Measurements from ENCODE around the gene ING5.

Gene ING5

DNA sequence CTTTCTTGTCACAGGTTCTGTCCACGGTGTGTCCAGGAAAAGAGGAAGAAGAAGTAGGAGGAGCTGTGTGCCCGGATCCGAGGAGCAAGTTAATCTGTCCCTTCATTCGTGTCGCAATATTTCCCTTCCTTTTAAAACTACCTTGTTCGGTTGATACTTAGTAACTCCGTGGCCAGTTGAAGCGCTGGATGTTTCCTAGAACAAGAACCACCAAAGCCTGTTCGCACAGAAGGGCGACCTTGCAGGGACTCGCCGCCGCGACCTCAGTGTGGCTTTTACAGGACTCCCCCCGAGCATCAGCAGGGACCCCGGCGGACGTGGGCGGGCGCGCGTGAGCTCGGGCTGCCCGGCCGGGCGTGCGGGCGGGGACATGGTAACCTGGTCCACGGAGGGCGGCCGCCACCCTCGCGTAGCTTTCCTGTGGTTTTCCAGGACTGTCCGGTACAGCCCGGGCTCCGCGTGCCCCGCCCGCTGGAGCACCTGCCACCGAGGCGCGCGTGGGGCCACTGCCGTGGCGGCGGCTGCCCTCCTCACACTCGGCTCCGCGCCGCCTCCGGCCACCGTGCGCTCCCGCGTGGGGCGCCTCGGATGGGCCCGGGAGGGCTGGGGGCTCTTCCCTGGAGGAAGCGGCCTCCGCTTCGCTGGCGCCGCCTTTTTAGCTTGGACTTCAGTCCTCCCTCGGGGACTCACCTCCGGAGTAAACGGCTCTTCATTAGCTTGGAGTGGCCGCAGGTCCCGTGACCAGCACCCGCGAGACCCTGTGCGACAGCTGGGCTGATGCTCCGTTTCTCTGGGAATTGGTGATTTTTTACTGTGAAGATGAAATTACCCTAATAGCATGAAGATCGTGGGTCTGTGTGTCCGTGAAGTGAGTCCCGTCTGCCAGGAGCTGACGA lies 23.4 kb downstream of the ING5 start:
- H3K27ac ChIP-seq: no peak overlapping the region
- TF ChIP-seq ZFX (IDR thresholded peaks at IDR 0.05; ENCODE audit: borderline replicate concordance): no peak
- TF ChIP-seq, protein P1, sequence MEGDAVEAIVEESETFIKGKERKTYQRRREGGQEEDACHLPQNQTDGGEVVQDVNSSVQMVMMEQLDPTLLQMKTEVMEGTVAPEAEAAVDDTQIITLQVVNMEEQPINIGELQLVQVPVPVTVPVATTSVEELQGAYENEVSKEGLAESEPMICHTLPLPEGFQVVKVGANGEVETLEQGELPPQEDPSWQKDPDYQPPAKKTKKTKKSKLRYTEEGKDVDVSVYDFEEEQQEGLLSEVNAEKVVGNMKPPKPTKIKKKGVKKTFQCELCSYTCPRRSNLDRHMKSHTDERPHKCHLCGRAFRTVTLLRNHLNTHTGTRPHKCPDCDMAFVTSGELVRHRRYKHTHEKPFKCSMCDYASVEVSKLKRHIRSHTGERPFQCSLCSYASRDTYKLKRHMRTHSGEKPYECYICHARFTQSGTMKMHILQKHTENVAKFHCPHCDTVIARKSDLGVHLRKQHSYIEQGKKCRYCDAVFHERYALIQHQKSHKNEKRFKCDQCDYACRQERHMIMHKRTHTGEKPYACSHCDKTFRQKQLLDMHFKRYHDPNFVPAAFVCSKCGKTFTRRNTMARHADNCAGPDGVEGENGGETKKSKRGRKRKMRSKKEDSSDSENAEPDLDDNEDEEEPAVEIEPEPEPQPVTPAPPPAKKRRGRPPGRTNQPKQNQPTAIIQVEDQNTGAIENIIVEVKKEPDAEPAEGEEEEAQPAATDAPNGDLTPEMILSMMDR (IDR thresholded peaks at IDR 0.05): no peak

DNA sequence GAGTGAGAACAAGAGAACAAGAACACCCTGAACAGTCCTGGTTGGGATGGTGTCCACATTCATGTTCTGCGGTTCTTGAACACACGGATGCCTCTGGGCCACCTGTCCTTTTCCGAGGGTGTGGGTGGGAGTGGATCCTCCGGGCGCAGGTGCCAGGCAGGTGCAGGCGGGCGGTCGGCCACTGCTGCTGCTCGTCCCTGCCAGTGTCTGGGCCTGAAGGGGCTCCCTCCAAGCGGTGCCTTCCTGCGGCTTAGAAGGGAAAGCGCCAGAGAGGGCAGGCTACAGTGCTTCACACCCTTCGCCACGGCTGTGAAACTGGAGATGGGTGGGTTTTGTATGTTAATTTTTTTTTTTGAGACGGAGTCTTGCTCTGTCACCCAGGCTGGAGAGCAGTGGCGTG lies 24.6 kb downstream of the ING5 start:
- no peak overlapping the region for H3K27ac ChIP-seq
- TF ChIP-seq, protein P1 (IDR thresholded peaks at IDR 0.05): no peak
- no peak for TF ChIP-seq ZFX (IDR thresholded peaks at IDR 0.05; ENCODE audit: borderline replicate concordance)

DNA sequence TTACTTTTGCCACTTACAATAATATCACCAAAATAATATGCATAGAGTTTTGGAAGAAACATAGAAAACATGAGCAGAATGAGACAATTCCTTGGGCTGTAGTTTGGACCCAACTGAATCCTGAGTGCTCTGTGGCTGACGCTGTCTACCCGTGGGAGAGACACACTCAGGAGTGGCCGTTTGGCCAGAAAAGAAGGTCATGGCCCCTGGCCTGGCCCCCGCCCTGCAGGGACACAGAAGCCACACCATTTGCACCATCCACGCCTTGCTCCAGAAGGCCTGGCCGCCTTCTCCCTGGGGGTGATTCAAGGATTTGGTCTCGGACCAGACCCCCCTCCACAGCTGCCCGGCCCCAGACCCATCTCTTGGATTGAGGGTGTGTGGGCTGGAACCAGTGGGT lies 26.2 kb downstream of the ING5 start:
- H3K27ac ChIP-seq: no peak overlapping the region
- TF ChIP-seq, protein P1 (IDR thresholded peaks at IDR 0.05): no peak
- no peak for TF ChIP-seq ZFX (IDR thresholded peaks at IDR 0.05; ENCODE audit: borderline replicate concordance)

DNA sequence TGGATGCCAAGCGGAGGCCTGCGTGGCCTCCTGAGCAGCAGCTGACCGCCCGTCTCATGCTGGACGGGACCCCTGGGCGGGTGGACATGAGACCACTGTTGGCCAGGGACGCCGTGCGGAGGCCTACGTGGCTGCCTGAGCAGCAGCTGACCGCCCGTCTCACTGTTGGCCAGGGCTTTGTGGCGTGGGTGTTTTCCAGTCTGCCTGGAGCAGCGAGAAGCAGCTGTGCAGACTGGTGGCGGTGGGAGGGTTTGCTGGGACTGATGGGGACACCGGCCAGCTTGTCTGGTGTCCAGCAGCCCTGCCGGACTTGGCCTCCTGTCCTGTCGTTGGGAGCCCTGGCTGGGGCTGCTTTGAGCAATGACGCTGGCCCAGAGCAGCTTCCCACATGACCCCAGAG lies 26.8 kb downstream of the ING5 start:
- no peak overlapping the region for H3K27ac ChIP-seq
- TF ChIP-seq, protein P1 (IDR thresholded peaks at IDR 0.05): no peak
- no peak for TF ChIP-seq ZFX (IDR thresholded peaks at IDR 0.05; ENCODE audit: borderline replicate concordance)

DNA sequence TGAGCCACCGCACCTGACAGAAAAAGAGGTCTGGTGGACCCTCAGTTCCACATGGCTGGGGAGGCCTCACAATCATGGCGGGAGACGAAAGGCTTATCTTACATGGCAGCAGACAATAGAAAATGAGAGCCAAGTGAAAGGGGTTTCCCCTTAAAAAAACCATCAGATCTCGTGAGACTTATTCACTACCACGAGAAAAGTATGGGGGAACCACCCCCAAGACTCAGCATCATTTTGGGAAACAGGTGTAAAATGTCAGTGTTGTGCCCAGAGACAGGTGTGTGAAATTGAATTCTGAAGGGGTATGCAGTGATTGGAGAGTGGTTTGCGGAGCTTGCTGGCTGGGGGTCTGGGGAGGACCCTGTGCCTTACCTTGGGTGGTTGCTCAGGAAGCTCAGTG lies 28.0 kb downstream of the ING5 start:
- no peak overlapping the region for H3K27ac ChIP-seq
- TF ChIP-seq ZFX (IDR thresholded peaks at IDR 0.05; ENCODE audit: borderline replicate concordance): no peak
- TF ChIP-seq, protein P1 (IDR thresholded peaks at IDR 0.05): no peak

DNA sequence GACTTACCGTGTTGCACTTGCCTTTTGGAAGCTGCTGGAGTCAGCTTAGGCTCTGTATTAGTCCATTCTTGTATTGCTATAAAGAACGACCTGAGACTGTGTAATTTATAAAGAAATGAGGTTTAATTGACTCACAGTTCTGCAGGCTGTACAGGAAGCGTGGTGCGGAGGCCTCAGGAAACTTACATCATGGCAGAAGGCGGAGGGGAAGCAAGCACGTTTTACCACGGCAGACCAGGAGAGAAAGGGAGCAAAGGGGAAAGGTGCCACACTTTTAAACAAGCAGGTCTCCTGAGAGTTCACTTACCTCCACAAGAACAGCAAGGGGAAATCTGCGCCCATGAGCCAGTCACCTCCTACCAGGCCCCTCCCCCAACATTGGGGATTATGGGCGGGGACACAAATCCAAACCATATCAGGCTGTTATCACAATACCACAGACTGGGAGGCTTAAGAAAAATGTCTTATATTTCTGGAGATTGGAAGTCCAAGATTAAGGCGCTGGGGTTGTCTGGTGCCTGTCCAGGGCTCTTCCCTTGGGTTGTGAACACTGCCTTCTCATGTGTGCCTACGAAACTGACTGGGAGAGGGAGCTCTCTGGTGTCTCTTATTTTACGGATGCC lies 28.9 kb downstream of the ING5 start:
- H3K27ac ChIP-seq: no peak overlapping the region
- TF ChIP-seq, protein P1 (IDR thresholded peaks at IDR 0.05): no peak
- TF ChIP-seq ZFX (IDR thresholded peaks at IDR 0.05; ENCODE audit: borderline replicate concordance): no peak
